OCI-LY7 (cell line): ENCODE measurements around the gene DENND5B.

Experiments
- EZH2phosphoT487 ChIP-seq: fragments of 200-600 bp; sonication (generic); IDR thresholded peaks from 2 replicates; pipeline ENCODE4 v1.6.1; 2018; ENCODE audit warnings: low read depth, borderline replicate concordance, mild to moderate bottlenecking, mixed run types, antibody characterized with exemption, low read length, moderate library complexity, mixed read lengths
- TF ChIP-seq, protein P1 (sequence below): fragments of 200-600 bp; sonication (generic); conservative IDR thresholded peaks from 2 replicates; pipeline ENCODE4 v1.5.1; 2014; ENCODE audit warnings: mild to moderate bottlenecking, antibody characterized with exemption, low read length, moderate library complexity, mixed read lengths

DNA sequence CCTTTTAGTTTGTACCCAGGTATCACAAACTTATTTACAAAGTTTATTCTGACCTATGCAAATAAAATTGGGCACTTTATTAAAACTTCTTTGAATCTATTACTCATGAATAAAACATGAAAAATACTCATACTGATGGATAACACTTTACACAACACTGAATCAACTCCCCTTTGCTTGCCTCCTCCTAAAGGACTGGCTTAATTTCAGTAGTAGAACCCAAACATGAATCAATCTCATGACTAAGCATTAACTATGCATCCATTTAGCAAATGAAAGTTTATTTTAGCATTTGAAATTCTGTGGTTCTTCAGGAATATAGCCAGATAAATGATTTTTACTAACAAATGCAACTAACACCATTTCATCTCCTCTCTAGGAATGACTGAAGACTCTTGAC, 32.4 kb downstream of the DENND5B start:
- TF ChIP-seq, protein P1, sequence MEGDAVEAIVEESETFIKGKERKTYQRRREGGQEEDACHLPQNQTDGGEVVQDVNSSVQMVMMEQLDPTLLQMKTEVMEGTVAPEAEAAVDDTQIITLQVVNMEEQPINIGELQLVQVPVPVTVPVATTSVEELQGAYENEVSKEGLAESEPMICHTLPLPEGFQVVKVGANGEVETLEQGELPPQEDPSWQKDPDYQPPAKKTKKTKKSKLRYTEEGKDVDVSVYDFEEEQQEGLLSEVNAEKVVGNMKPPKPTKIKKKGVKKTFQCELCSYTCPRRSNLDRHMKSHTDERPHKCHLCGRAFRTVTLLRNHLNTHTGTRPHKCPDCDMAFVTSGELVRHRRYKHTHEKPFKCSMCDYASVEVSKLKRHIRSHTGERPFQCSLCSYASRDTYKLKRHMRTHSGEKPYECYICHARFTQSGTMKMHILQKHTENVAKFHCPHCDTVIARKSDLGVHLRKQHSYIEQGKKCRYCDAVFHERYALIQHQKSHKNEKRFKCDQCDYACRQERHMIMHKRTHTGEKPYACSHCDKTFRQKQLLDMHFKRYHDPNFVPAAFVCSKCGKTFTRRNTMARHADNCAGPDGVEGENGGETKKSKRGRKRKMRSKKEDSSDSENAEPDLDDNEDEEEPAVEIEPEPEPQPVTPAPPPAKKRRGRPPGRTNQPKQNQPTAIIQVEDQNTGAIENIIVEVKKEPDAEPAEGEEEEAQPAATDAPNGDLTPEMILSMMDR = no peak
- no peak for TF ChIP-seq EZH2phosphoT487
